NT2/D1 (cell line): Measurements from ENCODE around the gene SELENOM.
"Not testable (repeated sequence)": the region's sequence is repeated elsewhere in the genome, so short reads cannot be mapped to it uniquely, and the experiment has no call there.

Experiments used
- DNase-seq: peaks from one replicate; pipeline ENCODE4 v3.0.0-alpha.2; 2011; ENCODE audit warnings: low read depth, low spot score
- H3K27me3 ChIP-seq: 2 replicates; pipeline ENCODE4 v1.6.0; 2011; ENCODE audit warnings: mild to moderate bottlenecking; ENCODE audit not compliant: insufficient read length, insufficient read depth
- H3K36me3 ChIP-seq: 2 replicates; pipeline ENCODE4 v1.6.1; 2011; ENCODE audit warnings: mild to moderate bottlenecking, low read length, mixed read lengths; ENCODE audit not compliant: insufficient read depth, insufficient read length
- H3K4me1 ChIP-seq: 2 replicates; pipeline ENCODE4 v1.5.1; 2011; ENCODE audit not compliant: insufficient read depth, insufficient read length
- H3K4me3 ChIP-seq: 2 replicates; pipeline ENCODE4 v1.5.1; 2011; ENCODE audit warnings: low read depth; ENCODE audit not compliant: insufficient read length
- H3K9ac ChIP-seq: 2 replicates; pipeline ENCODE4 v1.6.0; 2011; ENCODE audit warnings: low read depth; ENCODE audit not compliant: insufficient read length
- H3K9me3 ChIP-seq: 2 replicates; pipeline ENCODE4 v1.5.1; 2011; ENCODE audit warnings: mild to moderate bottlenecking, low read length; ENCODE audit not compliant: insufficient read depth
- SUZ12 ChIP-seq: IDR thresholded peaks from 2 replicates; pipeline ENCODE4 v1.6.1; 2011; ENCODE audit not compliant: insufficient read length, insufficient read depth; ENCODE audit errors: extremely low read depth
- YY1 ChIP-seq: IDR thresholded peaks from 2 replicates; pipeline ENCODE4 v1.6.1; 2011; ENCODE audit not compliant: insufficient read length, insufficient read depth
- ZNF274 ChIP-seq: IDR thresholded peaks from 2 replicates; pipeline ENCODE4 v1.6.1; 2011; ENCODE audit warnings: mild to moderate bottlenecking, low read depth, low read length

Gene SELENOM

DNA sequence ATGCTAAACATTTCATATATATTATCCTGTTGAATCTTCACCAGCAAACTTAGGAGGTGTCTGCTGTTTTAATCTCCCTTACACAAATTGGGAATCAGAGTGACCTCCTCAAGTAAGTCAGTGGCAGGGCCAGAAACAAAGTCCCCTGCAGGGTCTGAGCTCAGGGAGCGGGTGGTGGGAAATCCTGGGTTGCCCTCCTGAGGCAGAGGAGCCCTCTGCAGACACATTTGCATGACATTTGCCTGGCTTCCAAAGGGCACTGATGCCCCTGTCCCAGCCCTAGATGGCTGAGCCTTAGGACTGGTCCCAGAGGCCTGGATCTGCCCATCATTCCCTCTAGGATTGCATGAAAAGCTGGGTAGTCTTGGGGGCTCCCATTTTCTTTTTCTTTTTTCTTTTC, 13.3 kb upstream of the SELENOM start:
- Histone ChIP-seq H3K4me3 (no peak overlapping the region), H3K9me3 (no peaks in the 10 kb centered on the region), H3K36me3 (no peaks in the 10 kb centered on the region), H3K4me1 (peaks cover 9% of the 10 kb centered on the region), H3K27me3 (no peaks in the 10 kb centered on the region), H3K9ac (no peak overlapping the region)
- no peak for DNase-seq
- no peak for TF ChIP-seq YY1
- TF ChIP-seq ZNF274, result no peak

DNA sequence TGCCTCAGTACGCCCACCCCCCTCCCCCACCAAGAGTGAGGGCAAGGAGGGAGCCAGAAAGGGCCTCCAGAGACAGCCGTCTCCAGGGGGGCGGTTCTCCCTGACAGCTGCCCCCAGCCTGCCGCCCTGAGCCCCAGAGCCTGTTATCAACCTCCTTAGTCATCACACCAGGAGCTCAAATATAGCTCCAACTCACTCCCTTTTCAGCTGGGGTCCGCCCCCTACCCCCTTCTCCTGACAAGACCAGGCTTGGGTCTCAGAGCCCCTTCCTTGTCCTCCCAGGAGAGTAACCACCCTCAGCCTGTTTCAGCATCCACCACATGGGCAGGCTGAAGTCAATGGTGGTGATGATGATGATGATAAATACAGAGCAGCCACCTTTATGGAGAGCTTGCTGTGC, 12.9 kb upstream of the SELENOM start:
- Histone ChIP-seq H3K27me3 (no peaks in the 10 kb centered on the region), H3K9ac (no peak overlapping the region), H3K4me3 (no peak overlapping the region), H3K9me3 (no peaks in the 10 kb centered on the region), H3K36me3 (no peaks in the 10 kb centered on the region), H3K4me1 (peaks cover 9% of the 10 kb centered on the region)
- no peak for DNase-seq
- TF ChIP-seq ZNF274, result no peak
- no peak for TF ChIP-seq YY1
- TF ChIP-seq SUZ12, result no peak

DNA sequence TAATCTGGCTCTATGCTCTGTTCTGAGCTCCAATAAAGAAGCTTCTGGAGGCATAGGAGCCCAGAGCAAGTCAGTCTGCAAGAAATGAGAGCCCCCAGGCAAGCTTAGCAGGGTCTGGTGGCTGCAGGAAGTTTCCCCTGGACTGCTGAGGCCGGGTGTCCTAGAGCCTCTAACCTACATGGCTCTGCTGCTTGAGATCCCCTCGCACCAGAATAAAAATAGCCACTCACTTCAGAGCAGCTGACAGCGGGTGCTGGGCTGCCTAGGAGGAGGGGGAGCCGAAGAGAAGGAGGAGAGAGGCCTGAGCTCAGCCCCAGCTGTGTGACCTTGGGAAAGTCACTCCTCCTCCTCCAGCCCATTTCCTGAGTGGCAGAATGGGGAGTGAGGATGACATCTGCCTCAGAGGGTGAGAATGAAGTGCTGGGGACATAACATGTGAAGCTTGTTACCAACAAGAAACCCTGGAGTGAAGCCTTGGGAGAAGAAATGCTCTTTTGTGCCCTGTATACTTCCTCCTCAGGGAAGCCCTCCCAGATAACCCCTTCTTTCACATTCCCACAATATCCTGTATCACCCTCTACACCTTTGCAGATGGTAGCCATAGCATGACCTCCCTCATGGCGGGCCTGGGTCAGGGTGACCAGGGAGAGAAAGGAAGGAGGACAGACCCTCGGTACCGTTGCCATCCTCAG, 11.8 kb upstream of the SELENOM start:
- Histone ChIP-seq H3K4me1 (peaks cover 9% of the 10 kb centered on the region), H3K36me3 (no peaks in the 10 kb centered on the region), H3K4me3 (no peak overlapping the region), H3K9me3 (no peaks in the 10 kb centered on the region), H3K27me3 (no peaks in the 10 kb centered on the region), H3K9ac (no peak overlapping the region)
- TF ChIP-seq YY1 (no peak), SUZ12 (no peak), ZNF274 (no peak)
- DNase-seq, result no peak

DNA sequence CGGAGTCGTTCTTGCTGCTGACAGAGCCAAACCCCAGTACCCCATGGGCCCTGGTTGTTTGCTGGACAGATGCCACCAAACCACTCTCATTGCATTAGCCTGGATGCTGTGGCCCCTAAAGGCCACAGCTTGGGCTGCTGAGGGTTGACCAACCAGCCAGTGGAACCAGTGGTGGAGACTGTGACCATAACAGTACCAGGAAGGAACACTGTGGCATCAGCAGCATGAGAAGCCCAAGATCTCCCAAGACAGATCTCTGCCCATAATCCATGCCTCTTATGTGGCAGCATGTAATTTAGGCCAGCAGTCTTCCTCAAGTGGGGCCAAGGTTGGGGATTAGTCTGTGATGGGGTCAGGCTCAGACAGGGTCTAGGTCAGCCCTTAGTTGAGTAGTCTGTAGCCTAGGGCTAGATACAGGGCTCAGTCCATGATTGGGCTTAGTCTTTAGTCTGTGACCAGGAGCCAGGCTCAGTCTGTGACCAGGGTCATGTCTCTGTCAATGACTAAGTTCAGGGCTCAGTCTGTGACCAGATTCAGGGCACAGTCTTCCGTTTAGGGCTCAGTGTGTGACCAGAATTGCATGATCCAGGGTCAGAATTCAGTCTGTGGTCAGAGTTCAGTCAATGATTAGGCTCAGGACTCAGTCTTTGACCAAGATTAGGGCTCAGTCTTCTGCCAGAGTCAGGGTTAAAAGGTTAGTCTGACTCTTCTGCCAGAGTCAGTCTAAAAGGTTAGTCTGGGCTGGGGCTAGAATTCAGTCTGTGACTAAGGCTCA, 10.9 kb upstream of the SELENOM start:
- H3K9ac ChIP-seq, result no peak overlapping the region
- no peak for TF ChIP-seq YY1
- TF ChIP-seq SUZ12, result no peak
- no peaks in the 10 kb centered on the region for H3K9me3 ChIP-seq
- no peak for DNase-seq
- H3K4me3 ChIP-seq, result no peak overlapping the region
- peaks cover 7% of the 10 kb centered on the region for H3K4me1 ChIP-seq
- no peaks in the 10 kb centered on the region for H3K27me3 ChIP-seq
- no peaks in the 10 kb centered on the region for H3K36me3 ChIP-seq

DNA sequence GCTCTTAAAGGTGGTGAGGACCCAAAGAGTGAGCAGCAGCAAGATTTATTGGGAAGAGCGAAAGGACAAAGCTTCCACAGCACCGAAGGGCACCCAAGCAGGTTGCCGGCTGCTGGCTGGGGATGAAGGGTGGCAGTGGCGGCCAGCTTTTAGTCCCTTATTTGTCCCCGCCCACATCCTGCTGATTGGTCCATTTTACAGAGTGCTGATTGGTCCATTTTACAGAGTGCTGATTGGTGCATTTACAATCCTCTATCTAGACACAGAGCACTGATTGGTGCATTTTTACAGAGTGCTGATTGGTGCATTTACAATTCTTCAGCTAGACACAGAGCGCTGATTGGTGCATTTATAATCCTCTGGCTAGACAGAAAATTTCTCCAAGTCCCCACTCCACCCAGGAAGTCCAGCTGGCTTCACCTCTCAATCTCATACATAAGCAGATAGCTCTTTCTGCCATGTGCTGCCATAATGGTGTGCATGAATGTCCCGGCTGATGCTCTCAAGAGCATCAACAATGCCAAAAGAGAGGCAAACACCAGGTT, 5.3 kb upstream of the SELENOM start:
- H3K27me3 ChIP-seq, H3K4me3 ChIP-seq, H3K9me3 ChIP-seq, H3K36me3 ChIP-seq, H3K9ac ChIP-seq, DNase-seq, H3K4me1 ChIP-seq: not testable (repeated sequence)

DNA sequence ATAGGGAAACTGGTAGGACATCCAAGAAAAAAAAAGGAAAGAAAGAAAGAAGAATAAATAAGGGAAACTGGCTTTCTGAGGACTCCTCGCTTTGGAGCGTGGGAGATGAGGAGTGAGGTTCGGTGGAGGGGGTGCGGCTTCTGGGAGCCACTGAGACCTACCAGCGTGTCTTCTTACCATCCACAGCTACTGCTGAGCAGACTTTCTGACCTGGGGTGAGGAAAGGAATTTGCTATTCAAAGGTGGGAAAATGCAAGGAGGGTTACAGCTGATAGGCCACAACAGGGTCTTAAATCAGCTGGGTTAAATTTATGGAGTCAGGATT, 488 bp upstream of the SELENOM start:
- peaks cover 3% of the 10 kb centered on the region for H3K4me1 ChIP-seq
- peak overlapping the region; percentile 18 for H3K4me3 ChIP-seq
- H3K36me3 ChIP-seq, result peaks cover 30% of the 10 kb centered on the region
- peak overlapping the region; percentile 32 for H3K9ac ChIP-seq
- H3K27me3 ChIP-seq, result peaks cover 8% of the 10 kb centered on the region
- no peak for TF ChIP-seq YY1
- TF ChIP-seq SUZ12, result no peak
- TF ChIP-seq ZNF274, result no peak
- no peak for DNase-seq
- H3K9me3 ChIP-seq, result no peaks in the 10 kb centered on the region; the same call in 1 of the 2 replicates

DNA sequence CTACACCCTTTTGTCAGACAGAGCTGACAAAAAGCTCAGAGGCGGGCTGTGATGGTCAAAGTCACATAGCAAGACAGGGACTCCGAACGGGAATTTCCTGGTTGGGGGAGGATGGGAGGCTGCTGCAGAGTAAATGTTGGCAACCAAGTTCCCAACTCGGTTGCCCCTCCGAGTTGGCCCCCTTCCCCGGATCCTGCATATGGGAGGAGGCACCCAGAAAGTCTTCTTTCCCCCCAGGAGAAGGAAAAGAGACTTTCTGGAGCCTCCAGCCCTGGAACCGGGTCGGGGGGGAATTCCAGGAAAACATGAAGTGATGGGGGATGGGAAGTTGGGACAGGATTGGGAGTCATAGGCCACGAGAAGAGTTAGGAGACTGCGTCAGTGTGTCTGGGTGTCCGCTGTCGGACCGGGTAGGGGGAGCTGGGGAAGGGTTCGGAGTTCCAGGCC, 614 bp downstream of the SELENOM start:
- peak overlapping the region; percentile 78 for H3K4me3 ChIP-seq
- H3K9me3 ChIP-seq, result no peaks in the 10 kb centered on the region
- peaks cover 36% of the 10 kb centered on the region for H3K36me3 ChIP-seq
- H3K4me1 ChIP-seq, result peaks cover 3% of the 10 kb centered on the region
- H3K9ac ChIP-seq, result peak overlapping the region; percentile 83
- no peak for TF ChIP-seq ZNF274
- no peak for TF ChIP-seq SUZ12
- no peak for TF ChIP-seq YY1
- DNase-seq, result no peak
- H3K27me3 ChIP-seq, result peaks cover 8% of the 10 kb centered on the region
